HG02943 (cell line): Measurements from ENCODE around the gene JAK3.

ENCODE experiments used
- ATAC-seq: cut with Tn5 transposase; IDR thresholded peaks from one replicate; pipeline ENCODE4 v1.9.1; 2021; ENCODE audit warnings: mild to moderate bottlenecking, low read depth, moderate library complexity; ENCODE audit not compliant: unreplicated experiment

JAK3 gene

DNA sequence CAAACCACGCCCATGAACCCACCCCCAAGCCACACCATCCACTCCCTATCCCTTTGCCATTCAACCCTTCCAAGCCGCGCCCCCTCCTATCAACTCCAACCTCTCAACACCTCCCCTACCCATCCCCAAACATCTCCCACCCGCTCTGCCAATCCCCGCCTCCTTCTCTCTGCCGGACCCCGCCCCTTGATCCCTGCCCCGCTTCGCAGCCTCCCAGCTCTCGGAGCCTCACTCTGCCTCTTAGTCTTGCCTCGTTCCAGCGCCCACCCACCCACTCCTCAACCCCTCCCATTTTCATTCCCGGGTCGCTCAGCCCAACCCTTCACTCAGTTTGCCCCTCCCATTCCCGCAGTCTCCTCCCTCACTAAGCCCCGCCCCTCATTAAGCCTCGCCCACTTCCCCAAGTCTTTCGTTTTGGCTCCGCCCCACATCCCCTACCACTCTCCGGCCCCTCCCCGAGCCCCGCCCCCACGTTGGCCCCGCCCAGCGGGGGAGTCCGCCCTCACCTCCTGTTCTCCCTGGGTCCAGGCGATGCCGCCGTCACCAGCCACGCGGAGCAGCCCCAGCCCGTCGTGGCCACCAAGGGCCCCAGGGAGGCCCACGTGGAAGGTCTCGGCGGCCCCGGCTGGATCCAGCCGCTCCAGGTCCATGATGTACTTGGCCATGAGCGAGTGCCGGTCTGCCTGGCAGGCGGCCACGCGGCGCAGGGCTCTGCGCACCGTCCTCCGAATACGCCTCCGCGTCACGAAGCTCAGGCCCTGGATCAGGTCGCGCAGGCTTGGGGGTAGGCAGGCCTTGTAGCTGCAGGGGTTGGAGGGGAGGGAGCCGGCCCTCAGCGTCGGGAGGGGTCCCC is 5.7 kb downstream of the JAK3 start:
- ATAC-seq, result no peak

DNA sequence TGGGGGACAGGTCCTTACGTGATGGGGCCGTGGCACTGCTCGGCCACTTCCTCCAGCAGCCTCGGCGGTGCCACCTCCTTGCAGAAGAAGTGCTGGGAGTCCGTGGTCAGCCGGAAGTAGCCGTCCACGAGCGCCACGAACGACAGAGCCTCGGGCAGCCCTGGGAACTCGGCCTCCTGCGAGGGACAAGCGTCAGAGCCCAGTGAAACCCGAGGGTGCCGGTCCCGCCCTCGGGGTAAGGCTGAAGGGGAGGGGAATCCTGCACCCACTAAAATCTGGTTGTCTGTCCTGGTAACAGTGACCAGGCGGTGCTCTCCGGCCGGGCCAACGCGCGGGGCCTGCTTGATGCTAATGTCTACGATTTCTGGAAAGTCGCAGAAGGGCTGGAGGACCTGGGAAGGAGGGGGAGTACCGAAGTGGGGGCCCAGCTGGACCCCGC is 6.4 kb downstream of the JAK3 start:
- no peak for ATAC-seq

DNA sequence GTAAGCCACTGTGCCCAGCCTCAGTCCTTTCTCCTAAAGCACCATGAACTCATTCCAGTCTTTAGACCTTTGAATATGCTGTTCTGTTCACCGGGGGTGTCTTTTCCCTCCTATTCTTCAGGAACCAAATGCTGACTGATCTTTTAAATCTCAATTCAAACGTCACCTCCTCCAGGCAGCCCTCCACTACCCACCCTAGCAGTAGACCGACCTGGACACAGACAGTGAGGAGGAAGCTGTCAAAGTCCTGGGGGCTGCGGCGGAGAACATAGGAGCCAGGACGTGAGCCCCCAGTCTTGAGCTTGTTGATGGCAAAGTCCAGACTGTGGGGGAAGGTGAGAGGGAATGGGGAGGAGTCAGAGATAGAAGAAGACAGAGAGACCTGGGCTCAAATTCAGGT is 7.8 kb downstream of the JAK3 start:
- ATAC-seq, result no peak

DNA sequence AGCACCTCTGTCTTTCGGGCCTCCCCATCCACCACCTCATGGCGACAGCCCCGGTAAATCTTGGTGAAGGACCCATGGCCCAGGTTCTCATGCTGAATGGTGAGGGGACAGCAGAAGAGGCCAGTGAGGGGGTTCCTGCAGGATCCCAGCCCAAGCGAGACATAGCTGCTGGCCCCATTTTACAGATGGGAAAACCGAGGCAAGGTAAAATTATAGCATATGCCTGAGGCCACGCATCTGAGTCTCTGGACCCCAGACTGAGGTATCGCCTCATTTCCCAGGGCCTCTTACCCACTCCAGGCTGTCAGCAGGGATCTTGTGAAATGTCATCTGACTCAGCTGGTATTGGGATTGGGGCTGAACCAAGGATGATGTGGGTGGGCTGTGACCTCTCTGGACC is 9.8 kb downstream of the JAK3 start:
- no peak for ATAC-seq

DNA sequence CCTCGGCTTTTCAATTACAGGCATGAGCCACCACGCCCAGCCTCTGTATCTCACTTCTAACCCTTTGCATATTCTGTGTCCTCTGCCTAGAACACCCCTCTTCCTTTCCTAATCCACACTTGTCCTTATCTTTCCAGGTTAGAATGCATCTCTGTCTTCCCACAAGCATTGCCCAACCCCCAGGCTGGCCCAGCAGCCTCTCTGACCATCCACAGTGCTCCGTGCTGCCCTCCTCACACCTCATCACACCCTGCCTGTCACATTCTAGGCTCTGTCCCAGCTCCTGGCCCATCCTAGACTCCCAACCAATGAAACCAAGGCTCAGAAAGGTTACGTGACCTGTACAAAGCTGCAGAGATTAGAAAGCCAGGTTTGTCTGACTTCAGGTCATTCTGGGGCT is 11.3 kb downstream of the JAK3 start:
- no peak for ATAC-seq

DNA sequence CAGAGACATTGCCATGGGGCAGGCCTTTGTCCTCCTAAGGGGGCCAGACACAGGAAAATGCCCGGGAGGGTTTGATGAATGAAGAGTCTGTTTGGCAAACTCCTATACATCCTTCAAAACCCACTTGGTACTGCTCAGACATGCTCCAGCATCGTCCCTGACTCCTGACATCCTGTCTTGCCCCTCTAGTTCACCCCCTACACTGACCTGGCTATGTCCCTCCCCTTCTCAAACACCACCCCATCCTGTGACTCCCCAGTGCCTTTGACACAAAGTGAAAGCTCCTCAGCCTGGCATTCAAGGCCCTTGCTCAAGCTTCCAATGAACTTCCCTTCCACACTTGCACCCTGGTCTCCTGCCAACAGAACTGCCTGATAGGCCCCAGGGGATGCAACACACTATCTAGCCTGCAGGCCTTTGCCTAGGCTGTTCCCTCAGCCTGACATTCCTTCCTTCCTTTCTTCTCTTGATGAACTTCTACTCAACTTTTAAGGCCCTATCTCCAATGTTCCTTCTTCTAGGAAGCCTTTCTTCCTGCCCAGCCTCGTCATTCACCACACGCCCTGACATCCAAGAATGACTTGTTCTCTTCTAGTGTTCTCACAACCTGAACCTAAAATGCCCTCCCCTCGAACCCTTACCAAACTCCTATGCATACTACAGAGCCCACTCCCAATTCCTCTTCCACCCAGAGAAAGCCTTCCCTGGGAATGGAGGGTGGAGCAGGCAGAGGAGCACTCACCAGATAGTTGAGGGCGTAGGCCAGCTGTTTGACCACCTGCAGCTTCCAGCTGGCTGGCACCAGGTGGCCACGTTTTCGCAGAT is 12.4 kb downstream of the JAK3 start:
- ATAC-seq, result no peak

DNA sequence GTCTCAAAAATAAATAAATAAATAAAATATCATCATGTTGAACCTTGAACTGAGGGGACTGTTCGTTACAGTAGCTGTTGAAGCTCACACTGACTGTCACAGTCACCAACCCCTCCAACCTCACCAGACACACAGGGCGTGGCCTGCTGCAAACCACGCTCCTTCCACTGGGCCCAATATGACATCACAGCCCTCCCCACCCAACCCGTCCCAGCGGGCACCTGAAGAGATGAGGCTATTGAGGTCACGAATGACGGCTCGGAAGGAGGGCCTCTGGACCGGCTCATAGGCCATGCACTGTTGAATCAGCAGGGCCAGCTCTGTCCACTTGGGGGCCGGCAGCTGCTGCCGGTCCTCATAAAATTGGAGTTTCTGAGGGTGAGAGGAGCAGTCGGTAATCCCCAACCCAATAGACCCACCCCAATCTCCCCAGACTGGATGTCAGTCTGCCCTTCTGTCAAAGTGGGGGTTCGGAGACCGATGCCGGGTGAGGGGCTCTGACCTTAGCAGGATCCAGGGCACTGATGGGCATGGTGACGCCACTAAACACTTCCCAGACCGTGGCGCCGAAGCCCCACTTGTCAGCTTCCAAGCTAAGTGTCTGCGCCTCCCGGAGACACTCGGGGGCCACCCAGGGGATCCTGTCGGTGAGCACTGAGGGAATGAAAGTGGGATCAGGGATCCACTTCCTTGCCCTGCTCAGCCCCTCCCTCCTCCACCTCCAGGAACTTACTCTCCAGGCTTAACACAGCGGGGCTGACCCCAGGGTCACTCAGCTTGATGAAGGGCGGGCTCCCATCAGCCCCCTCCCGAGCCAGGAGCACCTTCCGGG is 13.2 kb downstream of the JAK3 start:
- no peak for ATAC-seq

GRCh38 chr19:17832443-17833208 is 15.2 kb downstream of the JAK3 start:
- ATAC-seq, result no peak

DNA sequence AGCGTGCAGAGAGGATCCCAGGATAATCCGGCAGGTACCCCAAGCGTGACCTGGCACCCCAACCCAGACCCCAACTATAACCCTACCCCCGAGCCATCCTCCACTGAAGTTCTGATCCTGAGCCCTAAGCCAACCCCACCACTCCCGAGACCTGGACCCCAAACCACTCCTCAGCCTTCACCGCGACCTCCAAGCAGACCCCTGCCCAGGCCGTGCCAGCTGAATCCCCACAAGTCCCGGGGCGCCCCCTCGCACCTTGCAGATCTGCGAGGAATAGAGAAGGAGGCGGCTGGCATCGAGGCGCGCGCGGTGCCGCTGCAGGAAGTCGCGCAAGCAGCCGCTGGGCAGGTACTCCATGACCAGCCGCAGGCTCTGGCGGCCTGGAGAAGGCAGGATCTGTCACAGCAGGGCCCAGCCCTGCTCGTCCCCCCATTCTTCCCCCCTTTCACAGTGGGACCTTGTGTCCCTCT is 16.3 kb downstream of the JAK3 start:
- ATAC-seq, result no peak

GRCh38 chr19:17830567-17831418 is 17.0 kb downstream of the JAK3 start:
- ATAC-seq, result no peak

DNA sequence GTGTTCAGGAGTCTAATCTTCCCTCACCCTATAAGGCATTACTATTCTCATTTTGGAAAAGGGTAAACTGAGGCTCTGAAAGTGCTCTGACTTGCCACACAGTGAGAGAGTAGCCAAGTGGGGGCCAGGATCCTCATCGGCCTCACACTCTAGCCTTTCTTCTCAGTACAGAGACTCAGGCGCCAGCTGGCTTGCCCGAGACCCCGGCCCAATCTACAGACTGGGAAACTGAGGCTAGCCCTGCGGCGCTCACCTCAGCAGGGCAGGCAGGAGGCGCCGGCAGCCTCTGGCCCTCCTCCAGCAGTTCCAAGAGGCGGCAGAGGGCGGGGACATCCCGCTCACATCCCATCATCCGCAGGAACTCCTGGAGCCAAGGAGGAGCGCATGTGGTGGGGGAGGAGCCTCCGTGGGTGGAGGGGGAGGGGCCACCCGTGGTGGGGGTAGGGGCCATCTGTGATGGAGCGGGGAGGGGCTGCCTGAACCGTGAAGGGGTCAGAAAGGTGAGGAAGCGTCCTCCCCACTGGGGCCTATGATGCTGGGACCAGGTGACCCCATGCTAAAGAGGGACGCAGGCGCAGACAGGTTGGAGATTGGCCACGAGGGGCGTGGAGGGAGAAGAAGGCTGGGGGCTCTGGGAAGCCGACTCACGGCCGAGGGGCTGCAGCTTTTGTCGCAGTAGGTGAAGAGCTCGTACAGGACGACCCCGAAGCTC is 17.8 kb downstream of the JAK3 start:
- no peak for ATAC-seq

GRCh38 chr19:17826508-17827056 is 21.2 kb downstream of the JAK3 start:
- no peak for ATAC-seq

- ATAC-seq, result no peak
Observed at GRCh38 chr19:17824339-17824738, 23.4 kb downstream of the JAK3 start.

DNA sequence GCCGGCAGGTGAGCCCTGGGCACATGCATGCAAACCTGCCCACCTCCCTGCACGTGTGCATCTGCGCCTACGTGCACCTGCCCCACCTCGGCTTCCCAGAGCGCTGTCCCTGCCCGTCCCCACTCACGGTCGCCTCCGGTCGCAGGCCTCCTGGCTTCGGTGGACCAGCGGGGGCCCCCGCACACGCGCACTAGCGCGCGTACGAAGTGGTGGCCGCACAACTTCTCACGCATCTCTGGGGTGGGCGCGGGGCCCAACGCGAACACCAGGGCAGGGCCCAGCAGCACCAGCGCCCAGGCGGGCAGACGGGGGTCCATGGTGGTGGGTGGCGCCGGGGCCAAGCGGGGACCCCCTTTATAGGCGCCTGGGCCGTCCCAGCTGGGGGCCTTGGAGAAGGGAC is 26.6 kb downstream of the JAK3 start, which contains the start of gene INSL3:
TSS of gene INSL3 (minus strand) at position 330 of the 400 bp plus-strand sequence. CDS start at position 317, 13 bp downstream.
- ATAC-seq, result no peak

GRCh38 chr19:17817668-17818363 is 30.0 kb downstream of the JAK3 start:
- no peak for ATAC-seq

- no peak for ATAC-seq
Observed at GRCh38 chr19:17812099-17812498, 35.7 kb downstream of the JAK3 start.

DNA sequence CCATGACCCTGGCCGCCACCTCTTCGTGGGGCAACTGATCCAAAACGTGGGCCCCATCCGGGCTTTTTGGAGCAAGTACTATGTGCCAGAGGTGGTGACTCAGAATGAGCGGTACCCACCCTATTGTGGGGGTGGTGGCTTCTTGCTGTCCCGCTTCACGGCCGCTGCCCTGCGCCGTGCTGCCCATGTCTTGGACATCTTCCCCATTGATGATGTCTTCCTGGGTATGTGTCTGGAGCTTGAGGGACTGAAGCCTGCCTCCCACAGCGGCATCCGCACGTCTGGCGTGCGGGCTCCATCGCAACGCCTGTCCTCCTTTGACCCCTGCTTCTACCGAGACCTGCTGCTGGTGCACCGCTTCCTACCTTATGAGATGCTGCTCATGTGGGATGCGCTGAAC is 36.1 kb downstream of the JAK3 start:
- no peak for ATAC-seq
